Measurements from ENCODE around the gene NADSYN1.

GRCh38 chr11:71440021-71440755 lies 12.8 kb upstream of the NADSYN1 start:
- TF ChIP-seq, protein P1, sequence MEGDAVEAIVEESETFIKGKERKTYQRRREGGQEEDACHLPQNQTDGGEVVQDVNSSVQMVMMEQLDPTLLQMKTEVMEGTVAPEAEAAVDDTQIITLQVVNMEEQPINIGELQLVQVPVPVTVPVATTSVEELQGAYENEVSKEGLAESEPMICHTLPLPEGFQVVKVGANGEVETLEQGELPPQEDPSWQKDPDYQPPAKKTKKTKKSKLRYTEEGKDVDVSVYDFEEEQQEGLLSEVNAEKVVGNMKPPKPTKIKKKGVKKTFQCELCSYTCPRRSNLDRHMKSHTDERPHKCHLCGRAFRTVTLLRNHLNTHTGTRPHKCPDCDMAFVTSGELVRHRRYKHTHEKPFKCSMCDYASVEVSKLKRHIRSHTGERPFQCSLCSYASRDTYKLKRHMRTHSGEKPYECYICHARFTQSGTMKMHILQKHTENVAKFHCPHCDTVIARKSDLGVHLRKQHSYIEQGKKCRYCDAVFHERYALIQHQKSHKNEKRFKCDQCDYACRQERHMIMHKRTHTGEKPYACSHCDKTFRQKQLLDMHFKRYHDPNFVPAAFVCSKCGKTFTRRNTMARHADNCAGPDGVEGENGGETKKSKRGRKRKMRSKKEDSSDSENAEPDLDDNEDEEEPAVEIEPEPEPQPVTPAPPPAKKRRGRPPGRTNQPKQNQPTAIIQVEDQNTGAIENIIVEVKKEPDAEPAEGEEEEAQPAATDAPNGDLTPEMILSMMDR (IDR thresholded peaks at IDR 0.05), result no peak
- TF ChIP-seq POLR2AphosphoS5 (IDR thresholded peaks at IDR 0.05) (no peak), POLR2A (IDR thresholded peaks at IDR 0.05) (no peak)
